ENCODE measurements around the gene SLC1A3. TPM values are rescaled to one million over a fixed set of nuclear protein-coding genes. Genes with fewer than 3 reads are reported as not detected.

The SLC1A3 gene
- total and polyA plus RNA-seq, 4 donors, result 3.4 to 47.6 (median 28.2) TPM

GRCh38 chr5:36581070-36581469 lies 25.3 kb upstream of the SLC1A3 start:
- ATAC-seq (ENCODE audit: insufficient read depth, low FRiP score), result no peak
- 75 to 91% methylated on average over 3 of the region's 3 CpGs for WGBS, 2 donors
- no peaks in the 10 kb centered on the region for H3K27me3 ChIP-seq (ENCODE audit: control insufficient read depth in 3 of 3, insufficient read depth in 3 of 3, low read length in 2 of 3)

DNA sequence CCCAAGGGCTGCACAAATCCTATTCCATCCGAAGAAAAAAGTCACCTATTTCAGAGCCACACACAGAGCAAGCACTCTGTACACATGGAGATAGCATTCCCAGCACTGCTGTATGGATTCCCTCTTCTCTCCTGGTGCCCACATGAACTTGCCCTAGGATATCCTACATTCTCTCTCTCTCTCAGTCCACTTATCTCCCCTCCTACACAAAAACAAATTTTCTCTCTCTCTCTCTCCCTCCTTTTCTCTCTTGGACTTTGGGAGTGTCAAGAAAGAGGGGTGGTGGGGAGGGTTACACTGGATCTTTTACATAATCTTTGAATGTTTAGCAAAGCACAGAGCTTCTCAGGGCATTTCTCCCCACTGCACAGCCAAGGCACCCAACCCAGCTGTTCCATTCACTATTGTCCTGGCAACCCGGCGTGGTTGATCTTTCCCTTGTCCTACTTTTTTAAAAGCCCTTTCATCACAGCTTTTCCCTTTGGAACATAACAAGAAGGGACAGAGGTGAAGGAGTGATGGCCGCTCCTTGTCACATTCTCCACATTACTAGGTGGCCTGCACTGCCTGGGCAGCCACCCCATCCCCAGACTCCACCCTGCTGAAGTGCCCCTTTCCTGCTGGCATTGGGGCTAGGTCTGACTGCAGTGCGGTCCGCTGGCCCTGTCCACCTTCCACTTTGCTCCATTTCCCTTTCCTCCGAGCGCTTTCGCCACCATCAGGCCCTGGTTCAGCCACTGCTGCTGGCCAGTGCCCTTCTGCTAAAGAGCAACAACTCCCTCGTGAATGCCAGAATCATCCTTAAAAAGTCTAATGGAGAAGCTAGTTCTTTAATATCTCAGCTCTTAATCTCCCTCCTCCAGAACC lies 22.2 kb upstream of the SLC1A3 start:
- Histone ChIP-seq H3K27me3 (ENCODE audit: control insufficient read depth in 3 of 3, insufficient read depth in 3 of 3, low read length in 2 of 3) (no peaks in the 10 kb centered on the region), H3K4me3 (no peak overlapping the region), H3K4me1 (ENCODE audit: control insufficient read depth in 5 of 5, insufficient read depth in 5 of 5, low read length in 5 of 5) (no peaks in the 10 kb centered on the region), H3K9me3 (ENCODE audit: control insufficient read depth in 4 of 4, insufficient read depth in 3 of 4, low read length in 3 of 4) (no peaks in the 10 kb centered on the region), H3K36me3 (ENCODE audit: control insufficient read depth in 4 of 4, insufficient read depth in 4 of 4, low read length in 4 of 4) (no peaks in the 10 kb centered on the region), H3K27ac (ENCODE audit: low read depth in 1 of 2, low read length in 1 of 2) (no peak overlapping the region), H3K9ac (ENCODE audit: insufficient read depth in 1 of 2, low read length in 2 of 2) (no peak overlapping the region)
- 68 to 79% methylated on average over 10 of the region's 10 CpGs for WGBS, 2 donors
- DNase-seq (no peak), ATAC-seq (ENCODE audit: insufficient read depth, low FRiP score) (no peak)
- no peak for TF ChIP-seq CTCF (IDR thresholded peaks at IDR 0.05; ENCODE audit: control extremely low read depth, extremely low read depth)

More at GRCh38 chr5:36581070-36581469, 25.3 kb upstream of the SLC1A3 start:
- TF ChIP-seq CTCF (IDR thresholded peaks at IDR 0.05; ENCODE audit: control extremely low read depth, extremely low read depth), result no peak
- H3K27ac ChIP-seq (ENCODE audit: low read depth in 1 of 2, low read length in 1 of 2), result no peak overlapping the region
- no peaks in the 10 kb centered on the region for H3K9me3 ChIP-seq (ENCODE audit: control insufficient read depth in 4 of 4, insufficient read depth in 3 of 4, low read length in 3 of 4)
- no peaks in the 10 kb centered on the region for H3K36me3 ChIP-seq (ENCODE audit: control insufficient read depth in 4 of 4, insufficient read depth in 4 of 4, low read length in 4 of 4)
- H3K9ac ChIP-seq (ENCODE audit: insufficient read depth in 1 of 2, low read length in 2 of 2), result no peak overlapping the region
- DNase-seq, result no peak
- H3K4me1 ChIP-seq (ENCODE audit: control insufficient read depth in 5 of 5, insufficient read depth in 5 of 5, low read length in 5 of 5), result no peaks in the 10 kb centered on the region
- H3K4me3 ChIP-seq, result no peak overlapping the region

DNA sequence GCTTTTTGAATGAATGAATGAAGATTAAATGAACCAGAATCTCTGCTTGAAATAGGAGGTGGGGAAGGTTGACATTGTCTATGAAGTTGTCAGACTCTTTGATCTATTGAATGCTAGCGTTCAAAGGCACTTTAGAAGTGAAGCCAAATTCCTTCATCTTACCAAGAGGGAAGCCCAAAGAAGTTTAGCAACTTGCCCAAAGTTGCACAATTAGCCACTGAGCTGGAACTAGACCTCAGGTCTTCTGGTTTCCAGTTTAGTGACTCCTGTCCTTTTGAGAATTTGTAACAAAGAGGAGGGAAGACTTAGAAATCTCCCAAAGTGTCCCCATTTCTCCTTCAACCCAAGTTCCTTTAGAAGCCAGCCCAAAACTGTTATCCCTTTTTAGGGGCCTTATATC lies 20.7 kb upstream of the SLC1A3 start:
- H3K27ac ChIP-seq (ENCODE audit: low read depth in 1 of 2, low read length in 1 of 2), result no peak overlapping the region
- H3K9ac ChIP-seq (ENCODE audit: insufficient read depth in 1 of 2, low read length in 2 of 2), result no peak overlapping the region
- no peaks in the 10 kb centered on the region for H3K36me3 ChIP-seq (ENCODE audit: control insufficient read depth in 4 of 4, insufficient read depth in 4 of 4, low read length in 4 of 4)
- WGBS, 2 donors, result 15 to 40% methylated on average over 1 of the region's 1 CpG
- H3K4me3 ChIP-seq, result no peak overlapping the region
- no peak for DNase-seq
- no peak for TF ChIP-seq CTCF (IDR thresholded peaks at IDR 0.05; ENCODE audit: control extremely low read depth, extremely low read depth)
- H3K27me3 ChIP-seq (ENCODE audit: control insufficient read depth in 3 of 3, insufficient read depth in 3 of 3, low read length in 2 of 3), result no peaks in the 10 kb centered on the region
- H3K4me1 ChIP-seq (ENCODE audit: control insufficient read depth in 5 of 5, insufficient read depth in 5 of 5, low read length in 5 of 5), result no peaks in the 10 kb centered on the region
- ATAC-seq (ENCODE audit: insufficient read depth, low FRiP score), result no peak
- no peaks in the 10 kb centered on the region for H3K9me3 ChIP-seq (ENCODE audit: control insufficient read depth in 4 of 4, insufficient read depth in 3 of 4, low read length in 3 of 4)
